Measurements from ENCODE around the gene EYS.
"Not testable (repeated sequence)": the region's sequence is repeated elsewhere in the genome, so short reads cannot be mapped to it uniquely, and the experiment has no call there.

The EYS gene

DNA sequence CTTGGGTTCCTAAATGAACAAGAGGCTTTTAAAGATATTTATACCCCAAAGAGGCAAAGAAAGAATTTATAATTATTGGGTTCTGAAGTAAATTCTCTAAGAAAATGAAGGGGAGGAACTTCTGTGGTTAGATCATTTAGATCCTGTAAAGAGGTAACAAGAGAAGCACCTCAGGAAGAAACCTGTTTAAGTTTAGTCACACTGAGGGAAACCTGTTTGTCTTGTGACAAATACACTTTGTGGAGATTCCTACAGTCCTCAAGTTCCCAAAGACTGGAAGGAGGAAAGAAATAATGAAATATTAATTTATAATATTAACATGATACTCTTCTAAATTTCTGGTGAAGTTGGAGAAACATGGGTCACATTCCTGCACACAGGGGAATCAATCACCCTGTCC, 647.5 kb downstream of the EYS start:
- ChIA-PET POLR2A (no interaction called here), CTCF (interaction anchor here (1.2 kb wide), 1 partner anchor 10 kb away, joined by 3 read pairs; no protein-coding TSS in a partner anchor)
- DNase-seq (ENCODE audit: extremely low spot score) = no peak
- no peak for TF ChIP-seq CTCF (IDR thresholded peaks at IDR 0.05; ENCODE audit: control extremely low read depth, extremely low read depth, low read depth, missing control alignments)

- TF ChIP-seq CTCF (IDR thresholded peaks at IDR 0.05; ENCODE audit: control extremely low read depth, extremely low read depth, low read depth, missing control alignments) = no peak
- CTCF ChIA-PET = interaction anchor here (0.9 kb wide), 1 partner anchor 13 kb away, joined by 3 read pairs; no protein-coding TSS in a partner anchor
- POLR2A ChIA-PET = no interaction called here
- DNase-seq (ENCODE audit: extremely low spot score) = no peak
These were observed 651.5 kb downstream of the EYS start for GRCh38 chr6:65055545-65055944.

- POLR2A ChIA-PET = no interaction called here
- DNase-seq (ENCODE audit: extremely low spot score) = no peak
- TF ChIP-seq CTCF (IDR thresholded peaks at IDR 0.05; ENCODE audit: control extremely low read depth, extremely low read depth, low read depth, missing control alignments) = no peak
- CTCF ChIA-PET = no interaction called here
These were observed 654.4 kb downstream of the EYS start for GRCh38 chr6:65052626-65053025.

GRCh38 chr6:65045801-65046200, 661.2 kb downstream of the EYS start:
- TF ChIP-seq CTCF (IDR thresholded peaks at IDR 0.05; ENCODE audit: control extremely low read depth, extremely low read depth, low read depth, missing control alignments) = no peak
- POLR2A ChIA-PET = no interaction called here
- no peak for DNase-seq (ENCODE audit: extremely low spot score)
- CTCF ChIA-PET = no interaction called here

- CTCF ChIA-PET = no interaction called here
- POLR2A ChIA-PET = no interaction called here
- TF ChIP-seq CTCF (IDR thresholded peaks at IDR 0.05; ENCODE audit: control extremely low read depth, extremely low read depth, low read depth, missing control alignments) = no peak
- no peak for DNase-seq (ENCODE audit: extremely low spot score)
These were observed 693.0 kb downstream of the EYS start for GRCh38 chr6:65014006-65014405.

- ChIA-PET CTCF (no interaction called here), POLR2A (no interaction called here)
- TF ChIP-seq CTCF (IDR thresholded peaks at IDR 0.05; ENCODE audit: control extremely low read depth, extremely low read depth, low read depth, missing control alignments) = no peak
- DNase-seq (ENCODE audit: extremely low spot score) = no peak
These were observed 700.2 kb downstream of the EYS start for GRCh38 chr6:65006788-65007187.

DNA sequence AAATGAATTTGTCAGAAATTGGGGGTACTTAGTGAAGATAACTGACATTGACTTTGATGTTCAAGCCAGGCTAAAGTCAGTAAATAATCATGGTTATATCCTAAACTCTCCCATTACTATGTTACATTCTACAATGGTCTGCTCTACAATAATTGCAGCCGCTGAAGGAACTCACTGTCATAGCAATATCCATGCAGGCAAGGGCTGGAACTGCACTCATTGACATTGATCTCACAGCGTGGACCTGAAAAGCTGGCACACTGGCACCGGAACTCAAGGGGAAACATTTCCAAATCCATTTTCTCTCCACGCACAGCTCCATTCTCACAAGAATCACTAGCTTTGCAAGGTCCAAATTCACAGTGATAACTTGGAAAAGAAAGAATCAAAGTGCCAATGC, 702.7 kb downstream of the EYS start:
- ChIA-PET CTCF (interaction anchor here (2.1 kb wide), 1 partner anchor 14 kb away, joined by 5 read pairs; no protein-coding TSS in a partner anchor), POLR2A (no interaction called here)
- DNase-seq (ENCODE audit: extremely low spot score) = no peak
- TF ChIP-seq CTCF (IDR thresholded peaks at IDR 0.05; ENCODE audit: control extremely low read depth, extremely low read depth, low read depth, missing control alignments) = no peak

GRCh38 chr6:65002882-65003281, 704.1 kb downstream of the EYS start:
- CTCF ChIA-PET; DNase-seq (ENCODE audit: extremely low spot score); POLR2A ChIA-PET: not testable (repeated sequence)

Data from GM10248 (cell line).